Right lobe of liver (tissue), 6 donors: ENCODE data around the gene MATK. TPM values are rescaled to one million over a fixed set of nuclear protein-coding genes. Genes with fewer than 3 reads are reported as not detected.

ENCODE experiments used
- ATAC-seq, 4 donors: fragments of 200-7000 bp; cut with Tn5 transposase; one replicate each; pipeline ENCODE4 v1.9.1; 2020; ENCODE audit warnings: mild to moderate bottlenecking in 4 of 4, moderate library complexity in 4 of 4
- DNase-seq, 3 donors: peaks; one replicate each; pipeline ENCODE4 v3.0.0-alpha.2; 2020
- H3K27ac ChIP-seq, 3 donors: fragments of 200-600 bp; one replicate each; pipeline ENCODE4 v1.8.0; 2022
- H3K27me3 ChIP-seq, 2 donors: fragments of 200-600 bp; one replicate each; pipeline ENCODE4 v1.8.0; 2022
- H3K36me3 ChIP-seq, 4 donors: fragments of 200-600 bp; sonication (generic) in 1 of 4; one replicate each; pipeline versions ENCODE4 v1.5.1 to v1.8.0; 2017 to 2022; ENCODE audit warnings: control low read depth in 1 of 4
- H3K4me1 ChIP-seq, 4 donors: fragments of 200-600 bp; sonication (generic) in 1 of 4; one replicate each; pipeline versions ENCODE4 v1.5.1 to v1.8.0; 2017 to 2022; ENCODE audit warnings: control low read depth in 1 of 4
- H3K4me3 ChIP-seq, 3 donors: fragments of 200-600 bp; one replicate each; pipeline ENCODE4 v1.8.0; 2022
- H3K9me3 ChIP-seq, 4 donors: fragments of 200-600 bp; sonication (generic) in 1 of 4; one replicate each; pipeline versions ENCODE4 v1.5.1 to v1.8.0; 2017 to 2022; ENCODE audit warnings: control low read depth in 1 of 4
- POLR2A ChIP-seq: fragments of 450-650 bp; IDR thresholded peaks from one replicate; pipeline ENCODE4 v1.6.1; 2017; ENCODE audit warnings: antibody characterized with exemption, mild to moderate bottlenecking
- WGBS: methylation state at CpG from one replicate; pipeline ENCODE4 v1.1.6; 2018; ENCODE audit warnings: low coverage, low lambda C conversion rate; ENCODE audit not compliant: insufficient coverage; ENCODE audit errors: missing lambda C conversion rate; 5-methylcytosine and 5-hydroxymethylcytosine counted together
- intact Hi-C, 2 donors: fragments of 100-400 bp; cut with DNase I; formaldehyde crosslinking; loops; one replicate each; pipeline versions ENCODE4 v1.11.2 to v1.14.1; 2022
- total RNA-seq, 6 experiments: library from RNA; depleted of rRNA in 2 of 6; stranded (reverse); fragments of >200 nt in 2 of 6; fragmentation: NEBNext Ultra II Directional in 3 of 6; extraction: Animal tissue kit (Norgen Biotek cat#: 25700) in 3 of 6; gene quantifications; one replicate each; pipeline versions ENCODE4 v1.1.0 to v1.2.4, GENCODE V29; 2016 to 2023
- TF ChIP-seq, protein P1 (sequence below), 4 donors: fragments of 200-600 bp in 3 of 4; fragments of 450-650 bp in 1 of 4; IDR thresholded peaks; one replicate each; pipeline versions ENCODE4 v1.5.1 to v1.8.0; 2016 to 2022; ENCODE audit warnings: antibody characterized with exemption in 4 of 4, mild to moderate bottlenecking in 2 of 4
- donor health status: DM: no; HTN: yes; CAD: no.
- donor health status: DM: no; HTN: no; CAD: no.
- donor health status: DM: no; HTN: no; CAD: no.
- donor health status: DM: no; HTN: yes; CAD: no.
- donor health status: DM: no; HTN: yes; CAD: no.

MATK gene
- total RNA-seq, 6 experiments from 2014 or later: 0.49 to 2.5 (median 0.90) TPM

DNA sequence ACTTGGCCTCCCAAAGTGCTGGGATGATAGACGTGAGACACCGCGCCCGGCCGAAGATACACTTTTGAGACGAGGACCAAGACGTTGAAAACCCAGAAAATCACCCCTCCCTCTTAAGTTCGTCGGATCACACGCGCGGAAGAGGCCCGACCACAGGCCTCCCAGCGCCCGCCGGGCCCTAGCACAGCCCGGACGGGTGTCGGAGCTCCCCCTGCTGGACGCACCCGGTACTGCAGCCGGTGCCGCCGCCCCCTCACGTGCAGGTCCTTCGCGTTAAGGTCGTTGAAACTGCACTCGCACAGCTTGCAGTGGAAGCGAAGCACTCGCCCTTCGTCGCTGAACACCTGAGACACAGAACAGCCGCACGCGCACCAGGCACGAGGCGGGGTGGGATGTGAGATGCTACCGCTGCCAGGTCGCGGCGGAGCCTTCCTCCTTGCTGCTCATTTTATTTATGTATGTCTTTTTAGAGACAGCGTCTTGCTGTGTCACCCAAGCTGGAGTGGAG is 35.7 kb upstream of the MATK start:
- DNase-seq: peak; percentile 73 to 78 (median 75)

DNA sequence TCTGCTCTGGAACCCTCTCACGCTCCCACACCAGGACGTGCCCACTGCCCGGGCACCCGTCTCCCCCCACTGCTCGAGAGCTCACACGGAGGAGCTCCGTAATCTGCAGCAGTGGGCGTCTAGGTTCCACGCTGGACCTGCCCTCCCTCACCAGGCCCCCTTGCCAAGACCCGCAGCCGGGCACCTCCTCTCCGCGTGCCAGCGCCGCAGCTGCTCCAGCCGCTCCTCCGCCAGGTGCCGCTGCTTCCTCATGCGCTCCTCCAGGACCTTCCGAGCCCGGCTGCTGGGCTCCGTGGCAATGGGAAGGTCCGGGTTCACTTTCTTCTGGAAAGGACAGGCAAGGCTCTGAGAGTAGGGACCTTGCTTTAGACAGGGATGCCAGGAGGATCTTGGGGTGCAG is 35.0 kb upstream of the MATK start:
- H3K27ac ChIP-seq: no peak overlapping the region
- intact Hi-C loops: no loop called here
- no peaks in the 10 kb centered on the region for H3K36me3 ChIP-seq
- no peak for ATAC-seq
- WGBS: 65% methylated on average over 9 of the region's 23 CpGs
- TF ChIP-seq, protein P1, sequence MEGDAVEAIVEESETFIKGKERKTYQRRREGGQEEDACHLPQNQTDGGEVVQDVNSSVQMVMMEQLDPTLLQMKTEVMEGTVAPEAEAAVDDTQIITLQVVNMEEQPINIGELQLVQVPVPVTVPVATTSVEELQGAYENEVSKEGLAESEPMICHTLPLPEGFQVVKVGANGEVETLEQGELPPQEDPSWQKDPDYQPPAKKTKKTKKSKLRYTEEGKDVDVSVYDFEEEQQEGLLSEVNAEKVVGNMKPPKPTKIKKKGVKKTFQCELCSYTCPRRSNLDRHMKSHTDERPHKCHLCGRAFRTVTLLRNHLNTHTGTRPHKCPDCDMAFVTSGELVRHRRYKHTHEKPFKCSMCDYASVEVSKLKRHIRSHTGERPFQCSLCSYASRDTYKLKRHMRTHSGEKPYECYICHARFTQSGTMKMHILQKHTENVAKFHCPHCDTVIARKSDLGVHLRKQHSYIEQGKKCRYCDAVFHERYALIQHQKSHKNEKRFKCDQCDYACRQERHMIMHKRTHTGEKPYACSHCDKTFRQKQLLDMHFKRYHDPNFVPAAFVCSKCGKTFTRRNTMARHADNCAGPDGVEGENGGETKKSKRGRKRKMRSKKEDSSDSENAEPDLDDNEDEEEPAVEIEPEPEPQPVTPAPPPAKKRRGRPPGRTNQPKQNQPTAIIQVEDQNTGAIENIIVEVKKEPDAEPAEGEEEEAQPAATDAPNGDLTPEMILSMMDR (IDR thresholded peaks at IDR 0.05): no peak
- TF ChIP-seq POLR2A: no peak
- DNase-seq: no peak
- H3K27me3 ChIP-seq: no peaks in the 10 kb centered on the region
- no peaks in the 10 kb centered on the region for H3K9me3 ChIP-seq
- H3K4me3 ChIP-seq: no peak overlapping the region
- no peaks in the 10 kb centered on the region for H3K4me1 ChIP-seq

More for the DNA sequence above, 35.7 kb upstream of the MATK start:
- Histone ChIP-seq H3K27me3 (no peaks in the 10 kb centered on the region), H3K27ac (no peak overlapping the region), H3K4me3 (no peak overlapping the region), H3K4me1 (no peaks in the 10 kb centered on the region), H3K36me3 (no peaks in the 10 kb centered on the region), H3K9me3 (no peaks in the 10 kb centered on the region)
- no peak for TF ChIP-seq POLR2A
- TF ChIP-seq, protein P1 (IDR thresholded peaks at IDR 0.05): peak; percentile 97 to 100 (median 98)
- peak; percentile 77 to 92 (median 87) for ATAC-seq
- WGBS: 53% methylated on average over 3 of the region's 43 CpGs
- intact Hi-C loops: no loop called here

DNA sequence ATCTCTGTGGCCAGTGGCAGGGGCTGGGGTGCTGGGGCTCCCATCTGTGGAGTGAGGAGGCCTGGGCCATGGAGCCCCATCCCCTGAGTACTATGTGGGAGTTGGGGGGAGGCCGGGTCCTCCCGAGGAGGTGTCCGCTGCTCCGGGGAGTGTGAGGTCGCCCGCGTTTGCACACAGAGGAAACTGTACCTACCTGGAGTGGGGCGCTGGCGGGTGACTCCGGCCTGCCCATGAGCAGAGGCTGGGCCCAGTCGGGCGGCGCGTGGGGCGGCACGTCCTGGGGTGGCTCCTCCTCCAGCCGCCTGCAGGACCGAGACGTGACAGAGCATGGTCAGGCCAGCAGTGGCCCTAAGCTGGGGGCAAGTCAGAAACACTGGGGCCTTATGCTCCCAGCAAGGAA is 33.8 kb upstream of the MATK start:
- H3K27ac ChIP-seq: no peak overlapping the region
- TF ChIP-seq, protein P1 (IDR thresholded peaks at IDR 0.05): no peak
- TF ChIP-seq POLR2A: no peak
- WGBS: no CpG with 5 or more reads among the region's 19 CpGs
- H3K4me3 ChIP-seq: no peak overlapping the region
- intact Hi-C loops: no loop called here
- no peaks in the 10 kb centered on the region for H3K27me3 ChIP-seq
- no peaks in the 10 kb centered on the region for H3K36me3 ChIP-seq
- H3K9me3 ChIP-seq: no peaks in the 10 kb centered on the region
- DNase-seq (no peak), ATAC-seq (no peak)
- H3K4me1 ChIP-seq: no peaks in the 10 kb centered on the region

DNA sequence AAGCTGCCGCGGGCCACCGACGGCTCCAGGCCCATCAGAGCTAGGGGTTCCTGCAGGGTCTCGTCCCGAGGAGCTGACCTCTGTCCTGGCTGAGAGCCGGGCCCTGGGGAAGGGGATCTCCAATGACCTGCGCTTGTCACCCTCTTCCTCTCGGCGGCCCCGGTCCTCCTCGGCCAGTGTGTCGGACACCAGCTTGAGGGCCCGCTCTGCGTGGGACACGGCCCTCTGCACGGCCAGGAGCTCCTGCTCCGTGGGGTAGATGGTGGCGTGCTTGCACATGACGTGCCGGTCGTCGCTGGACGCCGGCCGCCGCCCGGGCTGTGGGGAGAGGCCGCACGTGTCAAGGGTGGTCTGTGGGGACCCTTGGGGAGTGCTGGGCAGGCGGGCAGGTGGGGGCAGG is 32.7 kb upstream of the MATK start:
- Histone ChIP-seq H3K36me3 (no peaks in the 10 kb centered on the region), H3K27ac (no peak overlapping the region), H3K4me1 (no peaks in the 10 kb centered on the region), H3K4me3 (no peak overlapping the region), H3K27me3 (no peaks in the 10 kb centered on the region), H3K9me3 (no peaks in the 10 kb centered on the region)
- peak in 1 of 4 donors; percentile 3 for ATAC-seq
- WGBS: no CpG with 5 or more reads among the region's 31 CpGs
- no peak for TF ChIP-seq POLR2A
- TF ChIP-seq, protein P1 (IDR thresholded peaks at IDR 0.05): no peak
- DNase-seq: no peak
- intact Hi-C loops: no loop called here

DNA sequence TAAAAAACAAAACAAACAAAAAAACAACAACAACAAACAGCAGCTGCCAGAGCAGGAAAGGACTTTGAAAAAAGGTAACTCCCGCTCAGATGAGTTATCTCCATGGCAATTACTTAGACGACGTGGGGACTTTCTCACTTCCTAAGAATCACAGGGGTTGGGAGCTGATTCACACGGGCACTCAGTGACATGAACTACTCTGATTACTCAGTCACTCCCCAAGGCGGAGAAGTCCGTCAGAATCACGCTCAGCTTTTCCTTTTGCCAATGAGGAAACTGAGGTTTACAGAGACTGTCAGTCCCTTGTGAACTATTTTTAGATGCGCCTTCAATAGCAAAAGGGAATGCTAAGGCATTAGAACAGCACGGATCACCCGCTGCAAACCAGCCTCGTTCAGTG is 32.3 kb upstream of the MATK start:
- WGBS: 24% methylated on average over 9 of the region's 11 CpGs
- no peak for TF ChIP-seq POLR2A
- TF ChIP-seq, protein P1 (IDR thresholded peaks at IDR 0.05): no peak
- no peak overlapping the region for H3K27ac ChIP-seq

More for the DNA sequence above, 32.3 kb upstream of the MATK start:
- ATAC-seq (peak in 3 of 4 donors; percentile 15 to 66 (median 35)), DNase-seq (no peak)
- H3K9me3 ChIP-seq: no peaks in the 10 kb centered on the region
- H3K4me3 ChIP-seq: no peak overlapping the region
- intact Hi-C loops: no loop called here
- no peaks in the 10 kb centered on the region for H3K27me3 ChIP-seq
- H3K4me1 ChIP-seq: no peaks in the 10 kb centered on the region
- H3K36me3 ChIP-seq: no peaks in the 10 kb centered on the region
